ENCODE measurements around the gene NRAP.

DNA sequence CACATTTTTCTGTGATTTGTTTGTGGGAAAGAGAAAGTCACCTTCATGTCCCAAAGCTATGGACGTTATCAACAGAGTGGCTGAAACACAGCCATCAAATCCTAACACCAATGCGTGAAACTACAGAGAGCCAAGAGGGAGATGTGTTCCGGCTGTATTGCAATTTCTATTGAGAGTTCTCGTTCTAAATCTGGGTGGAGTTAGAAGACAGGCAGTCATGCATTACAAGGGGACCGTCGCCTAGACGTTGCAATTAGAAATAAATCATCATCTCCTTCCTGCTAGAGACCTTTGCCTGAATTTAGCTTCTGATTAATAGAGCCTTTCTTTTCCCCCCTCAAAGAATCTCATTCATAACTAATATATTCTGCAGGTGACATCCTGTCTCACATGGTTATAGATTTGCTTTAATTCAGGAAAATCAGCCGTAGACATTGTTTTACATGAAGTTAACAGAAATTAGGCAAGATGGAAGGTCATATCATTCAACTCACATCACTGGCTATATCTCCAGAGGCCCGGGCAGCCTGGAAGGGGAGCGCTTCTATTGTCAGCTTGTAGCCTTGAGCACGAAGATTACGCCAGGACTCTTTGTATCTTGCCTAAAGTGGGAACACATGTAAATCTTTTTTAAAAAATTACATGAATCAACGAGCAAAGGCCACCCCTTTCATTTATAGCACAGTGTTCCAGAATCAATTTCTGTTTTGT is 58.4 kb downstream of the NRAP start:
- TF ChIP-seq, protein P1, sequence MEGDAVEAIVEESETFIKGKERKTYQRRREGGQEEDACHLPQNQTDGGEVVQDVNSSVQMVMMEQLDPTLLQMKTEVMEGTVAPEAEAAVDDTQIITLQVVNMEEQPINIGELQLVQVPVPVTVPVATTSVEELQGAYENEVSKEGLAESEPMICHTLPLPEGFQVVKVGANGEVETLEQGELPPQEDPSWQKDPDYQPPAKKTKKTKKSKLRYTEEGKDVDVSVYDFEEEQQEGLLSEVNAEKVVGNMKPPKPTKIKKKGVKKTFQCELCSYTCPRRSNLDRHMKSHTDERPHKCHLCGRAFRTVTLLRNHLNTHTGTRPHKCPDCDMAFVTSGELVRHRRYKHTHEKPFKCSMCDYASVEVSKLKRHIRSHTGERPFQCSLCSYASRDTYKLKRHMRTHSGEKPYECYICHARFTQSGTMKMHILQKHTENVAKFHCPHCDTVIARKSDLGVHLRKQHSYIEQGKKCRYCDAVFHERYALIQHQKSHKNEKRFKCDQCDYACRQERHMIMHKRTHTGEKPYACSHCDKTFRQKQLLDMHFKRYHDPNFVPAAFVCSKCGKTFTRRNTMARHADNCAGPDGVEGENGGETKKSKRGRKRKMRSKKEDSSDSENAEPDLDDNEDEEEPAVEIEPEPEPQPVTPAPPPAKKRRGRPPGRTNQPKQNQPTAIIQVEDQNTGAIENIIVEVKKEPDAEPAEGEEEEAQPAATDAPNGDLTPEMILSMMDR (IDR thresholded peaks at IDR 0.05; ENCODE audit: extremely low read depth in 1 of 2, insufficient read depth in 1 of 2, low read depth in 1 of 2, low read length in 2 of 2) = no peak
- TF ChIP-seq FOS (IDR thresholded peaks at IDR 0.05; ENCODE audit: borderline replicate concordance, insufficient read depth, low read length) (no peak), EZH2 (IDR thresholded peaks at IDR 0.05; ENCODE audit: borderline replicate concordance, low read depth, low read length, severe bottlenecking) (no peak), POLR2A (IDR thresholded peaks at IDR 0.05; ENCODE audit: low read depth, low read length) (no peak), POLR2AphosphoS5 (IDR thresholded peaks at IDR 0.05; ENCODE audit: insufficient read depth, low read depth, low read length) (no peak)

All from endothelial cell of umbilical vein (primary cell).